Measurements from ENCODE around the gene CMYA5.

GRCh38 chr5:79806741-79807140, 117.1 kb downstream of the CMYA5 start:
- TF ChIP-seq POLR2AphosphoS5 (IDR thresholded peaks at IDR 0.05; ENCODE audit: low read depth, low read length): no peak
- TF ChIP-seq POLR2A (IDR thresholded peaks at IDR 0.05; ENCODE audit: low read depth, low read length): no peak
- TF ChIP-seq TAF1 (IDR thresholded peaks at IDR 0.05; ENCODE audit: borderline replicate concordance, low read depth, low read length): no peak
